Testis (tissue), 3 donors: ENCODE data around the gene MPL. TPM values are rescaled to one million over a fixed set of nuclear protein-coding genes. Genes with fewer than 3 reads are reported as not detected.

ENCODE experiments used
- DNase-seq: peaks from one replicate; pipeline ENCODE4 v3.0.0-alpha.2; 2019
- H3K27ac ChIP-seq, 2 donors: fragments of 200-600 bp; sonication (generic); one replicate each; pipeline ENCODE4 v1.5.1; 2019
- H3K27me3 ChIP-seq: fragments of 200-600 bp; sonication (generic); one replicate; pipeline ENCODE4 v1.5.1; 2019
- H3K36me3 ChIP-seq: fragments of 200-600 bp; sonication (generic); one replicate; pipeline ENCODE4 v1.5.1; 2017; ENCODE audit warnings: low read depth; ENCODE audit errors: missing control alignments
- H3K4me1 ChIP-seq: fragments of 200-600 bp; sonication (generic); one replicate; pipeline ENCODE4 v1.5.1; 2019
- H3K4me3 ChIP-seq, 2 donors: fragments of 200-600 bp; sonication (generic); one replicate each; pipeline ENCODE4 v1.5.1; 2017 to 2019
- H3K9me3 ChIP-seq: fragments of 200-600 bp; sonication (generic); one replicate; pipeline ENCODE4 v1.5.1; 2017
- POLR2A ChIP-seq: fragments of 450-650 bp; IDR thresholded peaks from one replicate; pipeline ENCODE4 v1.6.1; 2017; ENCODE audit warnings: antibody characterized with exemption, mild to moderate bottlenecking, moderate library complexity
- WGBS, 2 donors: methylation state at CpG; one replicate each; pipeline ENCODE4 v1.1.5; 2018; 5-methylcytosine and 5-hydroxymethylcytosine counted together
- intact Hi-C: fragments of 100-400 bp; cut with DNase I; formaldehyde crosslinking; loops from one replicate; pipeline ENCODE4 v1.15.1; 2023; ENCODE audit warnings: low total_unique reads
- polyA plus RNA-seq: library from polyadenylated mRNA; stranded (reverse); fragments of 350-450 nt; fragmentation: Illumina TruSeq; extraction: RNeasy Lipid Tissue Mini Kit (QIAGEN cat#74804); gene quantifications from one replicate; pipeline ENCODE4 v1.2.3, GENCODE V29; 2014; ENCODE audit warnings: low read depth, low replicate concordance; ENCODE audit not compliant: insufficient read depth
- total RNA-seq, 2 donors: library from RNA; depleted of rRNA; stranded (reverse); fragments of >200 nt; gene quantifications; one replicate each; pipeline ENCODE4 v1.2.3, GENCODE V29; 2016
- TF ChIP-seq, protein P1 (sequence below), 3 experiments: fragments of 450-650 bp in 2 of 3; fragments of 200-600 bp in 1 of 3; sonication (generic) in 1 of 3; IDR thresholded peaks; one replicate each; pipeline ENCODE4 v1.5.1; 2016 to 2019; ENCODE audit warnings: antibody characterized with exemption in 3 of 3, mild to moderate bottlenecking in 2 of 3, moderate library complexity in 1 of 3

MPL gene
- total and polyA plus RNA-seq, 3 donors from 2014 or later: 0.32 to 0.56 (median 0.47) TPM

- Histone ChIP-seq H3K4me1 (no peaks in the 10 kb centered on the region), H3K27ac (no peak overlapping the region), H3K27me3 (no peaks in the 10 kb centered on the region), H3K4me3 (no peak overlapping the region), H3K9me3 (no peaks in the 10 kb centered on the region), H3K36me3 (no peaks in the 10 kb centered on the region)
- DNase-seq: no peak
- intact Hi-C loops: no loop called here
- TF ChIP-seq, protein P1, sequence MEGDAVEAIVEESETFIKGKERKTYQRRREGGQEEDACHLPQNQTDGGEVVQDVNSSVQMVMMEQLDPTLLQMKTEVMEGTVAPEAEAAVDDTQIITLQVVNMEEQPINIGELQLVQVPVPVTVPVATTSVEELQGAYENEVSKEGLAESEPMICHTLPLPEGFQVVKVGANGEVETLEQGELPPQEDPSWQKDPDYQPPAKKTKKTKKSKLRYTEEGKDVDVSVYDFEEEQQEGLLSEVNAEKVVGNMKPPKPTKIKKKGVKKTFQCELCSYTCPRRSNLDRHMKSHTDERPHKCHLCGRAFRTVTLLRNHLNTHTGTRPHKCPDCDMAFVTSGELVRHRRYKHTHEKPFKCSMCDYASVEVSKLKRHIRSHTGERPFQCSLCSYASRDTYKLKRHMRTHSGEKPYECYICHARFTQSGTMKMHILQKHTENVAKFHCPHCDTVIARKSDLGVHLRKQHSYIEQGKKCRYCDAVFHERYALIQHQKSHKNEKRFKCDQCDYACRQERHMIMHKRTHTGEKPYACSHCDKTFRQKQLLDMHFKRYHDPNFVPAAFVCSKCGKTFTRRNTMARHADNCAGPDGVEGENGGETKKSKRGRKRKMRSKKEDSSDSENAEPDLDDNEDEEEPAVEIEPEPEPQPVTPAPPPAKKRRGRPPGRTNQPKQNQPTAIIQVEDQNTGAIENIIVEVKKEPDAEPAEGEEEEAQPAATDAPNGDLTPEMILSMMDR (IDR thresholded peaks at IDR 0.05): no peak
- 97% methylated on average over 1 of the region's 1 CpG for WGBS, 2 donors
These were observed 13.4 kb downstream of the MPL start for GRCh38 chr1:43350976-43351375.

- Histone ChIP-seq H3K4me1 (no peaks in the 10 kb centered on the region), H3K4me3 (no peak overlapping the region), H3K27ac (no peak overlapping the region), H3K27me3 (no peaks in the 10 kb centered on the region), H3K36me3 (no peaks in the 10 kb centered on the region), H3K9me3 (no peaks in the 10 kb centered on the region)
- TF ChIP-seq, protein P1 (IDR thresholded peaks at IDR 0.05): no peak
- no peak for TF ChIP-seq POLR2A
- WGBS, 2 donors: 87 to 93% methylated on average over 10 of the region's 10 CpGs
- intact Hi-C loops: no loop called here
- no peak for DNase-seq
These were observed 14.1 kb downstream of the MPL start for GRCh38 chr1:43351421-43352350.

DNA sequence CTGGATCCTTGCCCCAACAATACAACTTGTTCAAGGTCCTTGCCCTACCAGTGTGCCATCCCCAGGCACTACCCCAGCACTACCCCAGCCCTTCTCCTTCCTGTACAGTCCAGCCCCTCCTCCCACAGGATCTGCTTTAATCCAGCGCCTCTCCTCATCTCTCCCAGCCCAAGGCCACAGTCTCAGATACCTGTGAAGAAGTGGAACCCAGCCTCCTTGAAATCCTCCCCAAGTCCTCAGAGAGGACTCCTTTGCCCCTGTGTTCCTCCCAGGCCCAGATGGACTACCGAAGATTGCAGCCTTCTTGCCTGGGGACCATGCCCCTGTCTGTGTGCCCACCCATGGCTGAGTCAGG is 14.7 kb downstream of the MPL start:
- intact Hi-C loops: no loop called here
- TF ChIP-seq, protein P1 (IDR thresholded peaks at IDR 0.05): no peak
- TF ChIP-seq POLR2A: no peak
- no peak for DNase-seq
- Histone ChIP-seq H3K9me3 (no peaks in the 10 kb centered on the region), H3K4me1 (no peaks in the 10 kb centered on the region), H3K36me3 (no peaks in the 10 kb centered on the region), H3K27ac (no peak overlapping the region), H3K27me3 (no peaks in the 10 kb centered on the region), H3K4me3 (no peak overlapping the region)
- 90 to 94% methylated on average over 2 of the region's 2 CpGs for WGBS, 2 donors

DNA sequence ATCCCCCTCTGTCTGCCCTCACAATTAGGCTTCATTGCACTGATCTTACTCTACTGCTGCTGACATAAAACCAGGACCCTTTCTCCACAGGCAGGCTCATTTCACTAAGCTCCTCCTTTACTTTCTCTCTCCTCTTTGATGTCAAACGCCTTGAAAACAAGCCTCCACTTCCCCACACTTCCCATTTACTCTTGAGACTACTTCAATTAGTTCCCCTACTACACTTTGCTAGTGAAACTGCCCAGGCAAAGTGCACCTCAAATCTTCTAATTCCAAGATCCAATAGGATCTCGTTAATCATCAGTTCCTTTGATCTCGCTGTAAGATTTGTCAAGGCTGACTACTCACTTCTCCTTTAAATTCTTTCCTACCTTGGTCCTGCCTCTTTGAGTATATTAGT is 15.3 kb downstream of the MPL start:
- WGBS, 2 donors: 59 to 71% methylated on average over 2 to 3 of the region's 3 CpGs
- H3K27ac ChIP-seq: no peak overlapping the region
- TF ChIP-seq, protein P1 (IDR thresholded peaks at IDR 0.05): no peak
- no peak for TF ChIP-seq POLR2A
- no peaks in the 10 kb centered on the region for H3K4me1 ChIP-seq
- H3K36me3 ChIP-seq: no peaks in the 10 kb centered on the region
- no peak for DNase-seq
- intact Hi-C loops: no loop called here
- H3K27me3 ChIP-seq: no peaks in the 10 kb centered on the region
- H3K4me3 ChIP-seq: no peak overlapping the region
- no peaks in the 10 kb centered on the region for H3K9me3 ChIP-seq

- no peak for TF ChIP-seq POLR2A
- TF ChIP-seq, protein P1 (IDR thresholded peaks at IDR 0.05): no peak
- H3K36me3 ChIP-seq: no peaks in the 10 kb centered on the region
- no peak for DNase-seq
- intact Hi-C loops: no loop called here
- 82 to 83% methylated on average over 2 of the region's 2 CpGs for WGBS, 2 donors
- H3K9me3 ChIP-seq: no peaks in the 10 kb centered on the region
- H3K27me3 ChIP-seq: no peaks in the 10 kb centered on the region
- no peak overlapping the region for H3K4me3 ChIP-seq
- no peaks in the 10 kb centered on the region for H3K4me1 ChIP-seq
- no peak overlapping the region for H3K27ac ChIP-seq
These were observed 16.9 kb downstream of the MPL start for GRCh38 chr1:43354471-43354870.
